HG02870 (cell line): ENCODE data around the gene FOXP4.
"Not testable (repeated sequence)": the region's sequence is repeated elsewhere in the genome, so short reads cannot be mapped to it uniquely, and the experiment has no call there.

Source experiments
- ATAC-seq: cut with Tn5 transposase; IDR thresholded peaks from one replicate; pipeline ENCODE4 v1.9.1; 2021; ENCODE audit warnings: mild to moderate bottlenecking, moderate library complexity; ENCODE audit not compliant: unreplicated experiment

Gene FOXP4

GRCh38 chr6:41596807-41597206 lies 50.6 kb downstream of the FOXP4 start:
- no peak for ATAC-seq

GRCh38 chr6:41597246-41598000 lies 51.2 kb downstream of the FOXP4 start:
- ATAC-seq = no peak

GRCh38 chr6:41598670-41599014 lies 52.5 kb downstream of the FOXP4 start:
- no peak for ATAC-seq

- no peak for ATAC-seq
Measured at GRCh38 chr6:41599015-41599851, 53.1 kb downstream of the FOXP4 start.

- ATAC-seq = no peak
Measured at GRCh38 chr6:41599852-41600445, 53.8 kb downstream of the FOXP4 start.

- ATAC-seq = no peak
Measured at GRCh38 chr6:41600499-41601247, 54.5 kb downstream of the FOXP4 start.

- no peak for ATAC-seq
Measured at GRCh38 chr6:41601248-41601549, 55.0 kb downstream of the FOXP4 start.

- ATAC-seq = no peak
Measured at GRCh38 chr6:41602422-41602743, 56.2 kb downstream of the FOXP4 start.

GRCh38 chr6:41602864-41603608 lies 56.9 kb downstream of the FOXP4 start:
- ATAC-seq = no peak

GRCh38 chr6:41604006-41604405 lies 57.8 kb downstream of the FOXP4 start:
- ATAC-seq = no peak

- no peak for ATAC-seq
Measured at GRCh38 chr6:41605649-41606048, 59.5 kb downstream of the FOXP4 start.

GRCh38 chr6:41607036-41607435 lies 60.9 kb downstream of the FOXP4 start:
- no peak for ATAC-seq

GRCh38 chr6:41607736-41608135 lies 61.6 kb downstream of the FOXP4 start:
- no peak for ATAC-seq

GRCh38 chr6:41608443-41609151 lies 62.4 kb downstream of the FOXP4 start:
- no peak for ATAC-seq

- ATAC-seq = no peak
Measured at GRCh38 chr6:41614715-41615114, 68.5 kb downstream of the FOXP4 start.

GRCh38 chr6:41615311-41615710 lies 69.1 kb downstream of the FOXP4 start:
- no peak for ATAC-seq

GRCh38 chr6:41618598-41618997 lies 72.4 kb downstream of the FOXP4 start:
- no peak for ATAC-seq

GRCh38 chr6:41619193-41619592 lies 73.0 kb downstream of the FOXP4 start:
- not testable (repeated sequence) for ATAC-seq

- no peak for ATAC-seq
Measured at GRCh38 chr6:41621367-41621766, 75.2 kb downstream of the FOXP4 start.

- ATAC-seq = no peak
Measured at GRCh38 chr6:41621802-41622201, 75.6 kb downstream of the FOXP4 start.
